ENCODE data around the gene PDGFB.

DNA sequence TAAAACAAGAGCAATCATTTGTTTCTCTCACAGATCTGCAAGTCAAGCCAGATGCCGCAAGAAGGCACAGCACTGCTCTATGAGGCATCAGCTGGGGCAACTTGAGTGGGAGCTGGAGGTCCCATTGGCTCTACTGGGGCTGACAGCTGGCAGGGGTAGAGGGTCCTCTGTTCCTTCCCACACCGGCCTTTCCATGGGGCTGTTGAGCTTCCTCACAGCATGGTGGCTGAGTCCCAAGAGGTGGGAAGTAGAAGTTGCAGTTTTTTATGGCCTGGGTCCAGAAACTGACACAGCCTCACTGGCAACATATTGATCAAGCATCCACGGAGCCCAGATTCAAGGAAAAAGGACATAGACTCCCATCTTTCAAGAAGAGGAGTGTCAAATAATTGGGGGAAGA, 40.2 kb upstream of the PDGFB start:
- TF ChIP-seq, protein P1, sequence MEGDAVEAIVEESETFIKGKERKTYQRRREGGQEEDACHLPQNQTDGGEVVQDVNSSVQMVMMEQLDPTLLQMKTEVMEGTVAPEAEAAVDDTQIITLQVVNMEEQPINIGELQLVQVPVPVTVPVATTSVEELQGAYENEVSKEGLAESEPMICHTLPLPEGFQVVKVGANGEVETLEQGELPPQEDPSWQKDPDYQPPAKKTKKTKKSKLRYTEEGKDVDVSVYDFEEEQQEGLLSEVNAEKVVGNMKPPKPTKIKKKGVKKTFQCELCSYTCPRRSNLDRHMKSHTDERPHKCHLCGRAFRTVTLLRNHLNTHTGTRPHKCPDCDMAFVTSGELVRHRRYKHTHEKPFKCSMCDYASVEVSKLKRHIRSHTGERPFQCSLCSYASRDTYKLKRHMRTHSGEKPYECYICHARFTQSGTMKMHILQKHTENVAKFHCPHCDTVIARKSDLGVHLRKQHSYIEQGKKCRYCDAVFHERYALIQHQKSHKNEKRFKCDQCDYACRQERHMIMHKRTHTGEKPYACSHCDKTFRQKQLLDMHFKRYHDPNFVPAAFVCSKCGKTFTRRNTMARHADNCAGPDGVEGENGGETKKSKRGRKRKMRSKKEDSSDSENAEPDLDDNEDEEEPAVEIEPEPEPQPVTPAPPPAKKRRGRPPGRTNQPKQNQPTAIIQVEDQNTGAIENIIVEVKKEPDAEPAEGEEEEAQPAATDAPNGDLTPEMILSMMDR (IDR thresholded peaks at IDR 0.05): no peak
- TF ChIP-seq POLR2A (IDR thresholded peaks at IDR 0.05): no peak
- no peak for TF ChIP-seq POLR2AphosphoS5 (IDR thresholded peaks at IDR 0.05)

Measured in upper lobe of left lung (tissue), 4 donors.